Gastroesophageal sphincter (tissue), 4 donors: ENCODE data around the gene ACTN4. TPM values are rescaled to one million over a fixed set of nuclear protein-coding genes. Genes with fewer than 3 reads are reported as not detected.

Source experiments
- ATAC-seq: fragments of 150-250 bp; one replicate; pipeline ENCODE4 v1.9.1; 2016; ENCODE audit warnings: mild to moderate bottlenecking, moderate library complexity
- H3K27ac ChIP-seq, 4 donors: fragments of 200-600 bp; sonication (generic) in 3 of 4; 1 replicate in 3 of 4; 2 replicates in 1 of 4; pipeline ENCODE4 v1.5.1; 2016 to 2019
- H3K27me3 ChIP-seq: fragments of 200-600 bp; sonication (generic); one replicate; pipeline ENCODE4 v1.5.1; 2019
- H3K36me3 ChIP-seq, 2 donors: fragments of 200-600 bp; sonication (generic); one replicate each; pipeline ENCODE4 v1.5.1; 2019; ENCODE audit warnings: control low read depth in 1 of 2
- H3K4me1 ChIP-seq, 3 donors: fragments of 200-600 bp; sonication (generic); 1 replicate in 2 of 3; 2 replicates in 1 of 3; pipeline ENCODE4 v1.5.1; 2016 to 2019; ENCODE audit warnings: control low read depth in 2 of 3
- H3K4me3 ChIP-seq, 2 donors: fragments of 200-600 bp; sonication (generic); one replicate each; pipeline ENCODE4 v1.5.1; 2019; ENCODE audit warnings: mild to moderate bottlenecking in 1 of 2, moderate library complexity in 1 of 2
- H3K9me3 ChIP-seq, 3 donors: fragments of 200-600 bp; sonication (generic); one replicate each; pipeline ENCODE4 v1.5.1; 2017 to 2019; ENCODE audit warnings: control low read depth in 2 of 3
- CTCF ChIP-seq, 4 experiments: fragments of 200-600 bp in 2 of 4; fragments of 450-650 bp in 2 of 4; sonication (generic) in 1 of 4; IDR thresholded peaks; one replicate each; pipeline ENCODE4 v1.5.1; 2017 to 2019; ENCODE audit warnings: antibody characterized with exemption in 4 of 4, mild to moderate bottlenecking in 2 of 4, moderate library complexity in 2 of 4
- EP300 ChIP-seq: sonication (generic); formaldehyde crosslinking; IDR thresholded peaks from one replicate; pipeline ENCODE4 v1.6.1; 2017; ENCODE audit warnings: antibody characterized with exemption, mild to moderate bottlenecking
- POLR2A ChIP-seq, 2 donors: fragments of 450-650 bp; IDR thresholded peaks; one replicate each; pipeline ENCODE4 v1.6.1; 2017; ENCODE audit warnings: antibody characterized with exemption in 2 of 2, mild to moderate bottlenecking in 2 of 2, moderate library complexity in 1 of 2
- POLR2AphosphoS5 ChIP-seq: sonication (generic); formaldehyde crosslinking; IDR thresholded peaks from one replicate; pipeline ENCODE4 v1.6.1; 2017; ENCODE audit warnings: antibody characterized with exemption
- WGBS, 2 donors: methylation state at CpG; one replicate each; pipeline ENCODE4 v1.1.5; 2018; ENCODE audit warnings: low coverage in 1 of 2; 5-methylcytosine and 5-hydroxymethylcytosine counted together
- total RNA-seq, 4 donors: library from RNA; depleted of rRNA; stranded (reverse); fragments of >200 nt; gene quantifications; one replicate each; pipeline ENCODE4 v1.1.0, GENCODE V29; 2016

ACTN4 gene
- total RNA-seq, 4 donors from 2014 or later = 337 to 938 (median 507) TPM

GRCh38 chr19:38727868-38728660 lies 80.6 kb downstream of the ACTN4 start:
- Histone ChIP-seq H3K9me3 (no peaks in the 10 kb centered on the region), H3K27me3 (no peaks in the 10 kb centered on the region), H3K4me1 (peaks cover 0 to 56% (median 3%) of the 10 kb centered on the region in 3 donors), H3K4me3 (no peak overlapping the region), H3K27ac (peak overlapping the region in 3 of 4 donors; percentile 58 to 75 (median 64)), H3K36me3 (peaks cover 0 to 87% of the 10 kb centered on the region in 2 donors)
- no peak for ATAC-seq
- 53 to 71% methylated on average over 12 to 21 of the region's 33 CpGs for WGBS, 2 donors
- no peak for TF ChIP-seq EP300
- no peak for TF ChIP-seq POLR2A (IDR thresholded peaks at IDR 0.05)
- no peak for TF ChIP-seq POLR2AphosphoS5
- no peak for TF ChIP-seq CTCF (IDR thresholded peaks at IDR 0.05)

GRCh38 chr19:38728752-38729541 lies 81.5 kb downstream of the ACTN4 start:
- Histone ChIP-seq H3K27me3 (no peaks in the 10 kb centered on the region), H3K36me3 (peaks cover 0 to 78% of the 10 kb centered on the region in 2 donors), H3K27ac (peak overlapping the region in 3 of 4 donors; percentile 58 to 75 (median 64)), H3K9me3 (no peaks in the 10 kb centered on the region), H3K4me3 (no peak overlapping the region), H3K4me1 (peaks cover 0 to 59% (median 3%) of the 10 kb centered on the region in 3 donors)
- no peak for ATAC-seq
- 80% methylated on average over 1 of the region's 37 CpGs; no CpG with 5 or more reads in 1 of the 2 donors for WGBS, 2 donors
- TF ChIP-seq EP300 (no peak), POLR2A (IDR thresholded peaks at IDR 0.05) (no peak), CTCF (IDR thresholded peaks at IDR 0.05) (no peak), POLR2AphosphoS5 (no peak)

- peaks cover 0 to 69% of the 10 kb centered on the region in 2 donors for H3K36me3 ChIP-seq
- peaks cover 0 to 65% (median 3%) of the 10 kb centered on the region in 3 donors for H3K4me1 ChIP-seq
- WGBS, 2 donors = 73 to 85% methylated on average over 3 to 5 of the region's 17 CpGs
- peak; percentile 59 for ATAC-seq
- H3K27ac ChIP-seq = peak overlapping the region in 3 of 4 donors; percentile 58 to 75 (median 64)
- no peak overlapping the region for H3K4me3 ChIP-seq
- TF ChIP-seq POLR2A (IDR thresholded peaks at IDR 0.05) (no peak), CTCF (IDR thresholded peaks at IDR 0.05) (peak in 3 of 4 experiments; percentile 72 to 84 (median 76))
- H3K9me3 ChIP-seq = no peaks in the 10 kb centered on the region
- H3K27me3 ChIP-seq = no peaks in the 10 kb centered on the region
Observed at GRCh38 chr19:38729653-38730469, 82.4 kb downstream of the ACTN4 start.

- H3K27ac ChIP-seq = peak overlapping the region in 3 of 4 donors; percentile 5 to 80 (median 77)
- WGBS, 2 donors = 73% methylated on average over 5 of the region's 7 CpGs; no CpG with 5 or more reads in 1 of the 2 donors
- TF ChIP-seq CTCF (IDR thresholded peaks at IDR 0.05) (no peak), POLR2AphosphoS5 (no peak), POLR2A (IDR thresholded peaks at IDR 0.05) (no peak), EP300 (no peak)
- ATAC-seq = no peak
- H3K36me3 ChIP-seq = peaks cover 0 to 64% of the 10 kb centered on the region in 2 donors
- H3K9me3 ChIP-seq = no peaks in the 10 kb centered on the region
- no peak overlapping the region for H3K4me3 ChIP-seq
- H3K4me1 ChIP-seq = peaks cover 0 to 71% (median 3%) of the 10 kb centered on the region in 3 donors
- no peaks in the 10 kb centered on the region for H3K27me3 ChIP-seq
Observed at GRCh38 chr19:38730470-38730730, 83.0 kb downstream of the ACTN4 start.
